ENCODE data around the gene RAB28. TPM values are rescaled to one million over a fixed set of nuclear protein-coding genes. Genes with fewer than 3 reads are reported as not detected.

Gene RAB28
- total RNA-seq, 1 donor = 16.7 TPM

- TF ChIP-seq, protein P1, sequence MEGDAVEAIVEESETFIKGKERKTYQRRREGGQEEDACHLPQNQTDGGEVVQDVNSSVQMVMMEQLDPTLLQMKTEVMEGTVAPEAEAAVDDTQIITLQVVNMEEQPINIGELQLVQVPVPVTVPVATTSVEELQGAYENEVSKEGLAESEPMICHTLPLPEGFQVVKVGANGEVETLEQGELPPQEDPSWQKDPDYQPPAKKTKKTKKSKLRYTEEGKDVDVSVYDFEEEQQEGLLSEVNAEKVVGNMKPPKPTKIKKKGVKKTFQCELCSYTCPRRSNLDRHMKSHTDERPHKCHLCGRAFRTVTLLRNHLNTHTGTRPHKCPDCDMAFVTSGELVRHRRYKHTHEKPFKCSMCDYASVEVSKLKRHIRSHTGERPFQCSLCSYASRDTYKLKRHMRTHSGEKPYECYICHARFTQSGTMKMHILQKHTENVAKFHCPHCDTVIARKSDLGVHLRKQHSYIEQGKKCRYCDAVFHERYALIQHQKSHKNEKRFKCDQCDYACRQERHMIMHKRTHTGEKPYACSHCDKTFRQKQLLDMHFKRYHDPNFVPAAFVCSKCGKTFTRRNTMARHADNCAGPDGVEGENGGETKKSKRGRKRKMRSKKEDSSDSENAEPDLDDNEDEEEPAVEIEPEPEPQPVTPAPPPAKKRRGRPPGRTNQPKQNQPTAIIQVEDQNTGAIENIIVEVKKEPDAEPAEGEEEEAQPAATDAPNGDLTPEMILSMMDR (IDR thresholded peaks at IDR 0.05; ENCODE audit: insufficient read depth, low read length) = no peak
- no peak for DNase-seq (ENCODE audit: low read depth)
- H3K4me3 ChIP-seq (ENCODE audit: low read depth, low read length) = no peak overlapping the region
These were observed 43.2 kb upstream of the RAB28 start for GRCh38 chr4:13527192-13527980.

- TF ChIP-seq, protein P1 (IDR thresholded peaks at IDR 0.05; ENCODE audit: insufficient read depth, low read length) = no peak
- no peak overlapping the region for H3K4me3 ChIP-seq (ENCODE audit: low read depth, low read length)
- no peak for DNase-seq (ENCODE audit: low read depth)
These were observed 42.5 kb upstream of the RAB28 start for GRCh38 chr4:13526658-13527057.

- no peak for DNase-seq (ENCODE audit: low read depth)
- H3K4me3 ChIP-seq (ENCODE audit: low read depth, low read length) = no peak overlapping the region
- TF ChIP-seq, protein P1 (IDR thresholded peaks at IDR 0.05; ENCODE audit: insufficient read depth, low read length) = no peak
These were observed 41.6 kb upstream of the RAB28 start for GRCh38 chr4:13525606-13526281.

DNA sequence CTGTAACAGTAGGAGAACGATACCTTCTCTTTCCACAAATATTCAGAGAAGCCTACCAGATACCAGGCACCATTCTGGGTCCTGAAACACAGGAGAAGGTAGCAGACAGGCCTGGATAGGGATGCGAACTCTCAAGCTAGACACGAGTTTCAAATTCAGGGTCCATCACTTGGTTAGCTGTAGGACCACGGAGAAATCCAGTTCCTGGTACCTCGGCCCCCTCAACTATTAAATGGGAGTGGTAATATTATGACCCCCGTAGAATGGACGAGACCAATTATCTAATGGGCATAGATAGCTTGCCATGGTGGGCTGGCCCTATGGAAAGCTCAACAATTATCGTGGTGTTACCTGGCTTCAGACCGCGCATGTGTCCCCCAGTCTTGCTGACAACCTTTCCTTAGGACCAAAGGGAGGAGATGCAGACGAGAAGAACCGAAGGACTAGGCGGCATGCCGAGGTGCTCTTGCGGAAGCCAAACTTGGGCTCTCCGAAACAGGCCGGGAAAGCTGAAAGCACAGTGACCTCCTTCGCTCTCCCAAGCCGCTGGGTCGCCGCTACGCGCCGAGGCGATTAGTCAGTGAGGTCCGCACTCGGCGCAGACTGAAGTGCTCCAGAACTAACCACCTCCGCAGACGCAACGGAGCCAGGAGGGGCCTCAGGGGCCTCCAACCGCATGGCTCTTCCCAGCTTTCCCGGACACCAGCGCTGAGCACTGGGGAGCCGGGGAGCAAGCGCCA, 40.5 kb upstream of the RAB28 start:
- peak overlapping the region; percentile 10 for H3K4me3 ChIP-seq (ENCODE audit: low read depth, low read length)
- TF ChIP-seq, protein P1 (IDR thresholded peaks at IDR 0.05; ENCODE audit: insufficient read depth, low read length) = no peak

GRCh38 chr4:13523591-13524503, 39.7 kb upstream of the RAB28 start:
- no peak for DNase-seq (ENCODE audit: low read depth)
- TF ChIP-seq, protein P1 (IDR thresholded peaks at IDR 0.05; ENCODE audit: insufficient read depth, low read length) = no peak
- H3K4me3 ChIP-seq (ENCODE audit: low read depth, low read length) = no peak overlapping the region

More for the DNA sequence above, 40.5 kb upstream of the RAB28 start:
- DNase-seq (ENCODE audit: low read depth) = peak; percentile 34

DNA sequence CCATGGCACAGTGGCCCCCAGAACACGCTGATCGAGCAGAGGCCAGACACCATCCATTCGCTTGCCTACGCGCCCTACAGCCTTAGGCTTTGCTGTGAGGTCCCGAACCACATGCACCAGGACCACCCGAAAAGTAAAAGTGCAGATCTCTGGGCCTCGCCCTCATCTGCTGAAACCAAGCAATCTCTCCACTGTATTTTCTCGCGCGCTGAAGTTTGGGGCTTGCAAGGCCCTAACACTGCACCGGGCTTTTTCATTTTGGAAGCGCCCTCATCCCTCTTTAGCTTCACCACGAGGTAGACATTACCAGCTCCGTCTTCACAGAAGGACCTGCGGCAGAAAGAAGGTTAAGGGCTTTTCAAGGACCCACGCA, 39.0 kb upstream of the RAB28 start:
- no peak for DNase-seq (ENCODE audit: low read depth)
- TF ChIP-seq, protein P1 (IDR thresholded peaks at IDR 0.05; ENCODE audit: insufficient read depth, low read length) = no peak
- H3K4me3 ChIP-seq (ENCODE audit: low read depth, low read length) = no peak overlapping the region
